SK-N-SH treated with all-trans-retinoic acid at 6 μM for 48 hours (cell line): ENCODE results near the gene EFCAB12.

ENCODE experiments used
- ATAC-seq: fragments of 200-7000 bp; cut with Tn5 transposase; 3 replicates; pipeline ENCODE4 v1.9.1; 2020; ENCODE audit warnings: mild to moderate bottlenecking, moderate library complexity
- ARNTL ChIP-seq: fragments of 450-650 bp; formaldehyde crosslinking; IDR thresholded peaks from 2 replicates; pipeline ENCODE4 v1.5.0; 2020; ENCODE audit warnings: low read depth, mild to moderate bottlenecking, moderate library complexity, borderline replicate concordance
- CREB5 ChIP-seq: fragments of 250-450 bp; sonication (Bioruptor Pico); IDR thresholded peaks from 2 replicates; pipeline ENCODE4 v1.5.1; 2020; ENCODE audit warnings: low read depth, mild to moderate bottlenecking, moderate library complexity
- CSDC2 ChIP-seq: fragments of 250-450 bp; sonication (Bioruptor Pico); IDR thresholded peaks from 2 replicates; pipeline ENCODE4 v1.5.0; 2020; ENCODE audit warnings: mild to moderate bottlenecking, moderate library complexity
- CSRNP3 ChIP-seq: fragments of 250-450 bp; sonication (Bioruptor Pico); IDR thresholded peaks from 2 replicates; pipeline ENCODE4 v1.5.1; 2021; ENCODE audit warnings: mild to moderate bottlenecking, moderate library complexity
- ESRRG ChIP-seq: fragments of 250-450 bp; sonication (Bioruptor Pico); IDR thresholded peaks from 2 replicates; pipeline ENCODE4 v1.6.1; 2021; ENCODE audit warnings: mild to moderate bottlenecking
- ISL1 ChIP-seq: fragments of 250-450 bp; sonication (Bioruptor Pico); IDR thresholded peaks from 2 replicates; pipeline ENCODE4 v2.1.2; 2022; ENCODE audit warnings: mild to moderate bottlenecking, moderate library complexity
- OSR1 ChIP-seq: fragments of 250-450 bp; sonication (Bioruptor Pico); IDR thresholded peaks from 2 replicates; pipeline ENCODE4 v1.8.0; 2022; ENCODE audit warnings: moderate library complexity, mild to moderate bottlenecking, inconsistent platforms
- PATZ1 ChIP-seq: fragments of 250-450 bp; sonication (Bioruptor Pico); IDR thresholded peaks from 2 replicates; pipeline ENCODE4 v1.8.0; 2020; ENCODE audit warnings: mild to moderate bottlenecking, moderate library complexity, borderline replicate concordance
- RARB ChIP-seq: fragments of 250-450 bp; sonication (Bioruptor Pico); IDR thresholded peaks from 2 replicates; pipeline ENCODE4 v1.8.0; 2021; ENCODE audit warnings: mild to moderate bottlenecking, moderate library complexity
- SNAI2 ChIP-seq: fragments of 250-450 bp; sonication (Bioruptor Pico); IDR thresholded peaks from 2 replicates; pipeline ENCODE4 v1.5.0; 2020; ENCODE audit warnings: mild to moderate bottlenecking, moderate library complexity
- TCF4 ChIP-seq: fragments of 250-450 bp; sonication (Bioruptor Pico); IDR thresholded peaks from 2 replicates; pipeline ENCODE4 v1.8.0; 2021; ENCODE audit warnings: mild to moderate bottlenecking, moderate library complexity, borderline replicate concordance
- TOX ChIP-seq: fragments of 250-450 bp; sonication (Bioruptor Pico); IDR thresholded peaks from 2 replicates; pipeline ENCODE4 v1.8.0; 2021; ENCODE audit warnings: mild to moderate bottlenecking, moderate library complexity, borderline replicate concordance
- TSHZ2 ChIP-seq: fragments of 250-450 bp; sonication (Bioruptor Pico); IDR thresholded peaks from 2 replicates; pipeline ENCODE4 v1.5.0; 2020; ENCODE audit warnings: mild to moderate bottlenecking, moderate library complexity
- ZFP3 ChIP-seq: fragments of 250-450 bp; sonication (Bioruptor Pico); IDR thresholded peaks from 2 replicates; pipeline ENCODE4 v1.5.0; 2020; ENCODE audit warnings: mild to moderate bottlenecking, moderate library complexity
- ZFP30 ChIP-seq: fragments of 450-650 bp; formaldehyde crosslinking; IDR thresholded peaks from 2 replicates; pipeline ENCODE4 v1.5.0; 2022; ENCODE audit warnings: mild to moderate bottlenecking, moderate library complexity
- ZNF70 ChIP-seq: fragments of 450-650 bp; formaldehyde crosslinking; IDR thresholded peaks from 2 replicates; pipeline ENCODE4 v1.5.0; 2020; ENCODE audit warnings: mild to moderate bottlenecking, moderate library complexity

The EFCAB12 gene

GRCh38 chr3:129473769-129474152 lies 45.3 kb upstream of the EFCAB12 start:
- no peak for ATAC-seq

GRCh38 chr3:129473067-129473768 lies 44.8 kb upstream of the EFCAB12 start:
- ATAC-seq: no peak
- no peak for TF ChIP-seq TSHZ2 (CRISPR knock-in tag)
- no peak for TF ChIP-seq PATZ1 (CRISPR knock-in tag)
- TF ChIP-seq ZFP30 (CRISPR knock-in tag): no peak
- no peak for TF ChIP-seq RARB (CRISPR knock-in tag)
- no peak for TF ChIP-seq ZFP3
- no peak for TF ChIP-seq TCF4 (CRISPR knock-in tag)
- no peak for TF ChIP-seq ESRRG (CRISPR knock-in tag)
- TF ChIP-seq CSRNP3 (CRISPR knock-in tag): no peak
- TF ChIP-seq ARNTL (CRISPR knock-in tag): no peak
- no peak for TF ChIP-seq ZNF70 (CRISPR knock-in tag)

More at GRCh38 chr3:129473769-129474152, 45.3 kb upstream of the EFCAB12 start:
- TF ChIP-seq ISL1 (CRISPR knock-in tag) (no peak), CSDC2 (CRISPR knock-in tag) (no peak), SNAI2 (no peak), CREB5 (no peak), ZFP30 (CRISPR knock-in tag) (no peak), OSR1 (CRISPR knock-in tag) (no peak), ZNF70 (CRISPR knock-in tag) (no peak), TOX (CRISPR knock-in tag) (no peak), TSHZ2 (CRISPR knock-in tag) (no peak), CSRNP3 (CRISPR knock-in tag) (no peak), PATZ1 (CRISPR knock-in tag) (no peak), TCF4 (CRISPR knock-in tag) (no peak), ARNTL (CRISPR knock-in tag) (no peak)
